A549 (cell line): ENCODE results near the gene APOL4. TPM values are rescaled to one million over a fixed set of nuclear protein-coding genes. Genes with fewer than 3 reads are reported as not detected.
"Not testable (repeated sequence)": the region's sequence is repeated elsewhere in the genome, so short reads cannot be mapped to it uniquely, and the experiment has no call there.

Source experiments
- ATAC-seq, 2 experiments: fragments of 200-7000 bp in 1 of 2; fragments of >200 bp in 1 of 2; cut with Nextera tagmentation in 1 of 2; cut with Tn5 transposase in 1 of 2; 3 replicates each; pipeline versions ENCODE4 v1.8.0 to v1.9.1; 2018 to 2020; ENCODE audit warnings: mild to moderate bottlenecking in 1 of 2, moderate library complexity in 1 of 2
- CTCF ChIA-PET: fragments of 300-600 bp; sonication (Branson Sonifier 250); formaldehyde crosslinking; extraction: SDS; loops from one replicate; lab custom pipeline; 2021; ENCODE audit warnings: antibody characterized with exemption, inconsistent platforms; lab: Yijun Ruan, JAX
- POLR2A ChIA-PET: fragments of 350-600 bp; formaldehyde crosslinking; extraction: SDS; loops from one replicate; lab custom pipeline; 2021; ENCODE audit warnings: antibody characterized with exemption, inconsistent platforms; lab: Yijun Ruan, JAX
- DNase-seq, 2 experiments: peaks; one replicate each; pipeline versions ENCODE4 v3.0.0 to v3.0.0-alpha.2; 2011 to 2016; ENCODE audit warnings: low read depth in 1 of 2, low spot score in 1 of 2
- FAIRE-seq: peaks from 2 replicates; lab custom pipeline; 2011; peaks lifted over from hg19 to GRCh38; lab: Jason Lieb, UNC
- H3K27ac ChIP-seq, 2 experiments: fragments of >200 bp; sonication (Bioruptor Twin); formaldehyde crosslinking; 3 replicates each; pipeline ENCODE4 v1.5.1; 2016 to 2017
- H3K4me1 ChIP-seq: fragments of >200 bp; sonication (Bioruptor Twin); formaldehyde crosslinking; 3 replicates; pipeline ENCODE4 v1.6.1; 2016
- H3K4me2 ChIP-seq: fragments of >200 bp; sonication (Bioruptor Twin); formaldehyde crosslinking; 3 replicates; pipeline ENCODE4 v1.6.1; 2016
- H3K4me3 ChIP-seq: fragments of >200 bp; sonication (Bioruptor Twin); formaldehyde crosslinking; 3 replicates; pipeline ENCODE4 v1.5.1; 2016
- H3K9me3 ChIP-seq: fragments of >200 bp; sonication (Bioruptor Twin); formaldehyde crosslinking; 3 replicates; pipeline ENCODE4 v1.6.1; 2016
- CBX8 ChIP-seq: fragments of 200-600 bp; sonication (generic); IDR thresholded peaks from 2 replicates; pipeline ENCODE4 v1.6.1; 2016
- EP300 ChIP-seq, 2 experiments: fragments of >200 bp; sonication (Bioruptor Twin); formaldehyde crosslinking; IDR thresholded peaks; 2 replicates in 1 of 2; 3 replicates in 1 of 2; pipeline ENCODE4 v1.6.1; 2016 to 2017
- HES2 ChIP-seq: fragments of >200 bp; sonication (Bioruptor Twin); formaldehyde crosslinking; IDR thresholded peaks from 2 replicates; pipeline ENCODE4 v1.6.1; 2016
- HMGXB4 ChIP-seq: fragments of 250-450 bp; sonication (Bioruptor Pico); IDR thresholded peaks from 2 replicates; pipeline ENCODE4 v1.5.0; 2021; ENCODE audit warnings: mild to moderate bottlenecking, moderate library complexity, borderline replicate concordance
- HOXA7 ChIP-seq: fragments of 250-450 bp; sonication (Bioruptor Pico); IDR thresholded peaks from 2 replicates; pipeline ENCODE4 v1.5.0; 2020; ENCODE audit warnings: mild to moderate bottlenecking, moderate library complexity
- RCOR1 ChIP-seq: fragments of 150-350 bp; IDR thresholded peaks from 2 replicates; pipeline ENCODE4 v1.6.1; 2014; ENCODE audit warnings: antibody characterized with exemption, low read length, low read depth
- RNF2 ChIP-seq: fragments of 200-600 bp; sonication (generic); IDR thresholded peaks from 2 replicates; pipeline ENCODE4 v1.6.1; 2016; ENCODE audit warnings: low read depth, mild to moderate bottlenecking, antibody characterized with exemption, moderate library complexity, borderline replicate concordance
- TP53 ChIP-seq: fragments of 250-450 bp; sonication (Bioruptor Pico); IDR thresholded peaks from 2 replicates; pipeline ENCODE4 v1.5.0; 2021; ENCODE audit warnings: mild to moderate bottlenecking, moderate library complexity
- ZSCAN20 ChIP-seq: fragments of 250-450 bp; sonication (Bioruptor Pico); IDR thresholded peaks from 2 replicates; pipeline ENCODE4 v1.8.0; 2022; ENCODE audit warnings: mild to moderate bottlenecking, moderate library complexity
- WGBS: methylation state at CpG from one replicate; pipeline ENCODE4 v1.1.6; 2017; ENCODE audit errors: missing lambda C conversion rate; 5-methylcytosine and 5-hydroxymethylcytosine counted together
- polyA plus RNA-seq, 4 experiments: library from polyadenylated mRNA; depleted of rRNA in 3 of 4; stranded (reverse); fragments of >200 nt; fragmentation: RNase III in 1 of 4; extraction: RNeasy Plus Mini Kit Qiagen cat#74134 plus additional on column Dnase treatment in 1 of 4; gene quantifications; 2 replicates in 3 of 4; 3 replicates in 1 of 4; pipeline ENCODE4 v1.2.3, GENCODE V29; 2011 to 2017
- TF ChIP-seq, protein P1 (sequence below): fragments of 450-650 bp; IDR thresholded peaks from 2 replicates; pipeline ENCODE4 v1.6.1; 2014; ENCODE audit warnings: antibody characterized with exemption
- TF ChIP-seq, protein P2 (sequence below): IDR thresholded peaks from 2 replicates; pipeline ENCODE4 v1.6.1; 2012

Gene APOL4
- polyA plus RNA-seq, 2 of the 4 experiments (the other 2 are of a cell fraction) = not detected

- Histone ChIP-seq H3K27ac (no peak overlapping the region), H3K9me3 (no peaks in the 10 kb centered on the region), H3K4me3 (no peak overlapping the region), H3K4me1 (no peaks in the 10 kb centered on the region), H3K4me2 (no peak overlapping the region)
- WGBS = 92% methylated on average over 6 of the region's 7 CpGs
- ATAC-seq (no peak), FAIRE-seq (no peak), DNase-seq (no peak)
- TF ChIP-seq RNF2 (no peak), ZSCAN20 (CRISPR knock-in tag) (no peak), HOXA7 (CRISPR knock-in tag) (no peak), CBX8 (no peak), RCOR1 (no peak), HES2 (no peak)
- TF ChIP-seq, protein P1, sequence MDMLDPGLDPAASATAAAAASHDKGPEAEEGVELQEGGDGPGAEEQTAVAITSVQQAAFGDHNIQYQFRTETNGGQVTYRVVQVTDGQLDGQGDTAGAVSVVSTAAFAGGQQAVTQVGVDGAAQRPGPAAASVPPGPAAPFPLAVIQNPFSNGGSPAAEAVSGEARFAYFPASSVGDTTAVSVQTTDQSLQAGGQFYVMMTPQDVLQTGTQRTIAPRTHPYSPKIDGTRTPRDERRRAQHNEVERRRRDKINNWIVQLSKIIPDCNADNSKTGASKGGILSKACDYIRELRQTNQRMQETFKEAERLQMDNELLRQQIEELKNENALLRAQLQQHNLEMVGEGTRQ = no peak
- CTCF ChIA-PET = interaction anchor here (0.9 kb wide), 1 partner anchor 32 kb away, joined by 3 read pairs; no protein-coding TSS in a partner anchor
- POLR2A ChIA-PET = no interaction called here
These were observed 27.3 kb upstream of the APOL4 start for GRCh38 chr22:36228944-36229343.

DNA sequence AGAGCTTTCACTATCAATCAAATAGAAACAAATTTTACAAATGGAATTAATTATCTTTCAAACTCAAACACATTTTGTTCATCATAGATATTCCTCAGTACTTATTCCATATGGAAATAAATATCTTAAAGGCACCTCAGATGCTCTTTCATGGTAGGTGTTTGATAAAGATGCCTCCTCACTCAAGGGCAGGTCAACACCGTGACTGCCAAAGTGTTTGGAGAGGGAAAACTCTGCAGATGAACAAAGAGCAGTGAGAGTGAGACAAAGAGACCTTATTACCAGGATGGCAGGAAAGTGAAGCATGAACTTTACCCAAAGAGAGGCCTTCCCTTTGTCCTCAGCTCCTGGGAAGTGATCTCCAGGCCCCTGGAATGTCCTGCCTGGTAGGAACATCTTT is 26.8 kb upstream of the APOL4 start:
- H3K27ac ChIP-seq, H3K4me3 ChIP-seq, POLR2A ChIA-PET, H3K9me3 ChIP-seq, H3K4me1 ChIP-seq, DNase-seq, ATAC-seq, H3K4me2 ChIP-seq, FAIRE-seq: not testable (repeated sequence)
- WGBS = 100% methylated on average over 1 of the region's 1 CpG
- CTCF ChIA-PET = interaction anchor here (0.7 to 1.2 kb wide), 5 partner anchors 11 to 298 kb away, joined by 3 read pairs; partner anchors contain the start of gene APOL2

GRCh38 chr22:36227806-36228205 is 26.2 kb upstream of the APOL4 start:
- CTCF ChIA-PET = interaction anchor here (0.7 to 1.2 kb wide), 5 partner anchors 11 to 297 kb away, joined by 3 read pairs; partner anchors contain the start of gene APOL2
- TF ChIP-seq EP300 (IDR thresholded peaks at IDR 0.05) (no peak), ZSCAN20 (CRISPR knock-in tag) (no peak)
- TF ChIP-seq, all 56 proteins: peak for 0
- H3K4me3 ChIP-seq = no peak overlapping the region
- 92% methylated on average over 8 of the region's 8 CpGs for WGBS
- ATAC-seq = no peak
- no peak for DNase-seq
- H3K4me1 ChIP-seq = no peaks in the 10 kb centered on the region
- no peak overlapping the region for H3K4me2 ChIP-seq
- FAIRE-seq = no peak
- H3K9me3 ChIP-seq = no peaks in the 10 kb centered on the region
- POLR2A ChIA-PET = no interaction called here
- H3K27ac ChIP-seq = no peak overlapping the region

DNA sequence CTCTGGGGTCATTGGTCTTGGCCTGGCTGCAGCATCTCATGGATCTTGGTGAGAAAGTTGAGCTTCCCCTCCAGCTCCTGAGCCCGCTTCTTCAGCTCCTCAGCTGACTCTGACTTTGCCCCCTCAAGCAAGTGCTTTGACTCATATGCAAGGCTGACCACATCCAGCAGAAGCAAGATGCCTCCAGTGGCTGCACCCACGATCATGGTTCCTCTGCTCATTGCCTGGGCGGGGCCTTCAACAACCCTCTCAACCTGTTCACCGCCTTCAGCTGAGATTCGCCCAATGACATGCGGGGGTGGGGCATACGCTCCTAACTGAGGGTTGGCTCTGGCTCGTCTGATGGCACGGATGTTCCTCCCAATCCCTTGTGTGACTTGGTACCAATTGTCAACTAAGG is 25.8 kb upstream of the APOL4 start:
- POLR2A ChIA-PET = no interaction called here
- no peaks in the 10 kb centered on the region for H3K4me1 ChIP-seq
- no peak for DNase-seq
- H3K9me3 ChIP-seq = no peaks in the 10 kb centered on the region
- H3K4me3 ChIP-seq = no peak overlapping the region
- TF ChIP-seq TP53 = no peak
- TF ChIP-seq, all 56 proteins: peak for 0
- ATAC-seq = no peak
- no peak overlapping the region for H3K4me2 ChIP-seq
- 94% methylated on average over 6 of the region's 9 CpGs for WGBS
- FAIRE-seq = no peak
- CTCF ChIA-PET = interaction anchor here (1.0 to 1.2 kb wide), 3 partner anchors 31 to 297 kb away, joined by 3 to 4 read pairs (median 3); no protein-coding TSS in a partner anchor
- no peak overlapping the region for H3K27ac ChIP-seq

GRCh38 chr22:36226189-36226588 is 24.6 kb upstream of the APOL4 start:
- no peak for FAIRE-seq
- Histone ChIP-seq H3K9me3 (no peaks in the 10 kb centered on the region), H3K4me1 (no peaks in the 10 kb centered on the region), H3K27ac (no peak overlapping the region), H3K4me3 (no peak overlapping the region), H3K4me2 (no peak overlapping the region)
- WGBS = 95% methylated on average over 5 of the region's 5 CpGs
- POLR2A ChIA-PET = no interaction called here
- TF ChIP-seq, protein P2, sequence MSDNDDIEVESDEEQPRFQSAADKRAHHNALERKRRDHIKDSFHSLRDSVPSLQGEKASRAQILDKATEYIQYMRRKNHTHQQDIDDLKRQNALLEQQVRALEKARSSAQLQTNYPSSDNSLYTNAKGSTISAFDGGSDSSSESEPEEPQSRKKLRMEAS = no peak
- TF ChIP-seq HMGXB4 (CRISPR knock-in tag) = no peak
- CTCF ChIA-PET = interaction anchor here (0.9 to 1.1 kb wide), 2 partner anchors 14 to 49 kb away, joined by 4 to 6 read pairs; partner anchors contain the start of gene APOL2
- ATAC-seq = no peak
- no peak for DNase-seq
